K562 (cell line): ENCODE measurements around the gene GFOD2. TPM values are rescaled to one million over a fixed set of nuclear protein-coding genes. Genes with fewer than 3 reads are reported as not detected.

ENCODE experiments used
- ATAC-seq: fragments of 200-7000 bp; cut with Tn5 transposase; 3 replicates; pipeline ENCODE4 v1.9.1; 2020; ENCODE audit warnings: moderate library complexity
- BruUV-seq: library from RNA; stranded (reverse); fragments of 400-500 nt; replicated peaks from 2 replicates; lab custom pipeline; 2021; lab: Mats Ljungman, UMichigan
- CTCF ChIA-PET: fragments of 300-600 bp; formaldehyde crosslinking; extraction: SDS; loops from one replicate; lab custom pipeline; 2021; ENCODE audit warnings: low intra/inter-chr PET ratio; lab: Yijun Ruan, JAX
- POLR2A ChIA-PET: fragments of 300-600, 350-650 bp; sonication (Branson Sonifier 250); formaldehyde crosslinking; extraction: SDS; loops from one replicate; lab custom pipeline; 2021; ENCODE audit warnings: antibody characterized with exemption, inconsistent platforms; lab: Yijun Ruan, JAX
- DNase-seq, 4 experiments: peaks; one replicate each; pipeline versions ENCODE4 v3.0.0 to v3.0.0-alpha.2; 2011 to 2018; ENCODE audit warnings: low spot score in 3 of 4, mixed read lengths in 3 of 4; ENCODE audit errors: extremely low read depth in 1 of 4
- FAIRE-seq: peaks from 2 replicates; lab custom pipeline; 2011; peaks lifted over from hg19 to GRCh38; lab: Jason Lieb, UNC
- H2AFZ ChIP-seq: 2 replicates; pipeline ENCODE4 v1.6.0; 2011; ENCODE audit warnings: low read depth, low read length, control low read depth, inconsistent platforms
- H3K27ac ChIP-seq: fragments of 200-600 bp; 3 replicates; pipeline ENCODE4 v1.8.0; 2011; ENCODE audit warnings: low read depth, mild to moderate bottlenecking, control low read depth, inconsistent platforms, low read length, moderate library complexity, mixed read lengths; ENCODE audit errors: extremely low read depth
- H3K27me3 ChIP-seq, 2 experiments: fragments of 300-600 bp in 1 of 2; 2 replicates in 1 of 2; 3 replicates in 1 of 2; pipeline versions ENCODE4 v1.6.0 to v1.8.0; 2011; ENCODE audit warnings: inconsistent platforms in 2 of 2, low read length in 2 of 2, mild to moderate bottlenecking in 1 of 2, mixed read lengths in 1 of 2, moderate library complexity in 1 of 2; ENCODE audit not compliant: control insufficient read depth in 2 of 2, insufficient read depth in 2 of 2
- H3K36me3 ChIP-seq: fragments of 300-600 bp; 3 replicates; pipeline ENCODE4 v1.8.0; 2011; ENCODE audit warnings: mild to moderate bottlenecking, low read length, inconsistent platforms; ENCODE audit not compliant: control insufficient read depth, insufficient read depth
- H3K4me1 ChIP-seq, 2 experiments: fragments of 200-600 bp in 1 of 2; replicated peaks in 1 of 2; 2 replicates in 1 of 2; 3 replicates in 1 of 2; pipeline versions ENCODE4 v1.5.1 to v1.8.0; 2011; ENCODE audit warnings: inconsistent platforms in 2 of 2, low read length in 2 of 2, mild to moderate bottlenecking in 1 of 2, mixed read lengths in 1 of 2, moderate library complexity in 1 of 2; ENCODE audit not compliant: control insufficient read depth in 2 of 2, insufficient read depth in 2 of 2
- H3K4me2 ChIP-seq: 2 replicates; pipeline ENCODE4 v1.6.1; 2011; ENCODE audit warnings: low read length, control low read depth, inconsistent platforms, mixed read lengths; ENCODE audit not compliant: insufficient read depth
- H3K4me3 ChIP-seq: fragments of 200-600 bp; sonication (generic), shearing (Covaris generic); 2 replicates; pipeline ENCODE4 v1.5.1; 2016; ENCODE audit warnings: control low read depth, inconsistent platforms
- H3K79me2 ChIP-seq: fragments of 200-600 bp; 3 replicates; pipeline ENCODE4 v1.8.0; 2011; ENCODE audit warnings: low read length, inconsistent platforms; ENCODE audit not compliant: control insufficient read depth, insufficient read depth
- H3K9ac ChIP-seq, 2 experiments: 2 replicates each; pipeline versions ENCODE4 v1.6.0 to v1.6.1; 2011; ENCODE audit warnings: low read depth in 2 of 2, low read length in 2 of 2, control low read depth in 1 of 2, inconsistent platforms in 1 of 2, mild to moderate bottlenecking in 1 of 2, mixed read lengths in 1 of 2; ENCODE audit not compliant: insufficient read depth in 1 of 2
- H3K9me1 ChIP-seq: one replicate; pipeline ENCODE4 v1.6.0; 2011; ENCODE audit warnings: inconsistent platforms, mild to moderate bottlenecking, low read length, moderate library complexity; ENCODE audit not compliant: control insufficient read depth, insufficient read depth
- H3K9me3 ChIP-seq: replicated peaks from 2 replicates; pipeline ENCODE4 v1.5.1; 2011; ENCODE audit warnings: low read depth, low read length, inconsistent platforms; ENCODE audit not compliant: control insufficient read depth, insufficient read depth
- H4K20me1 ChIP-seq: replicated peaks from 2 replicates; pipeline ENCODE4 v1.6.1; 2011; ENCODE audit warnings: low read length, inconsistent platforms, mixed read lengths; ENCODE audit not compliant: control insufficient read depth, insufficient read depth
- HNRNPLL ChIP-seq: fragments of 200-400 bp; formaldehyde crosslinking; IDR thresholded peaks from 2 replicates; pipeline ENCODE4 v1.6.1; 2017; ENCODE audit warnings: low read length, low read depth, mild to moderate bottlenecking; ENCODE audit not compliant: poor library complexity, severe bottlenecking
- POLR3G ChIP-seq: IDR thresholded peaks from 2 replicates; pipeline ENCODE4 v1.6.1; 2011; ENCODE audit not compliant: insufficient read length, insufficient replicate concordance; ENCODE audit errors: extremely low read depth
- RBFOX2 ChIP-seq: fragments of 200-400 bp; formaldehyde crosslinking; IDR thresholded peaks from 2 replicates; pipeline ENCODE4 v1.6.1; 2017; ENCODE audit warnings: low read depth, mild to moderate bottlenecking, low read length, moderate library complexity
- SETDB1 ChIP-seq: IDR thresholded peaks from one replicate; pipeline ENCODE4 v1.6.1; 2012; ENCODE audit warnings: low read length, control low read depth, inconsistent platforms
- SIRT6 ChIP-seq: IDR thresholded peaks from one replicate; pipeline ENCODE4 v1.6.1; 2012; ENCODE audit warnings: low read depth, mild to moderate bottlenecking, control low read depth, inconsistent platforms, low read length, moderate library complexity
- SPI1 ChIP-seq: IDR thresholded peaks from 2 replicates; pipeline ENCODE4 v1.6.1; 2011; ENCODE audit warnings: low read depth, low read length, control low read depth, borderline replicate concordance
- ZFPM2 ChIP-seq: fragments of 250-450 bp; sonication (Bioruptor Pico); IDR thresholded peaks from 2 replicates; pipeline ENCODE4 v1.5.1; 2022; ENCODE audit warnings: mild to moderate bottlenecking
- WGBS: fragments of 100-300 bp; shearing (Covaris generic); methylation state at CpG from one replicate; pipeline ENCODE4 v1.1.6; 2016; ENCODE audit warnings: low coverage, mixed read lengths; ENCODE audit not compliant: insufficient coverage; ENCODE audit errors: missing lambda C conversion rate; 5-methylcytosine and 5-hydroxymethylcytosine counted together
- in situ Hi-C: fragments of 300-500 bp; cut with MboI; formaldehyde crosslinking; loops from 4 replicates; pipeline ENCODE4 v1.15.0; 2018; ENCODE audit warnings: inconsistent platforms, mixed read lengths
- intact Hi-C: fragments of 100-400 bp; cut with micrococcal nuclease; formaldehyde crosslinking; loops from 2 replicates; pipeline ENCODE4 v1.14.2; 2022
- polyA plus RNA-seq, 8 experiments: library from polyadenylated mRNA; depleted of rRNA in 4 of 8; stranded (reverse) in 5 of 8; unstranded in 3 of 8; fragments of >200 nt; fragmentation: Nextera tagmentation in 2 of 8; fragmentation: Illumina TruSeq in 1 of 8; extraction: Ambion mirVana in 2 of 8; extraction: Trizol in 1 of 8; gene quantifications; 2 replicates each; pipeline versions ENCODE4 v1.2.1 to v1.2.3, GENCODE V29; 2011 to 2014; ENCODE audit warnings: inconsistent platforms in 1 of 8, missing spikeins in 1 of 8
- total RNA-seq, 7 experiments: library from RNA; depleted of rRNA in 6 of 7; stranded (reverse); fragments of >200 nt in 6 of 7; fragmentation: Illumina TruSeq in 2 of 7; extraction: Trizol in 2 of 7; gene quantifications; 2 replicates each; pipeline versions ENCODE4 v1.2.1 to v1.2.3, GENCODE V29; 2011 to 2021; ENCODE audit warnings: low replicate concordance in 1 of 7
- TF ChIP-seq, protein P1 (sequence below): sonication (generic); formaldehyde crosslinking; IDR thresholded peaks from 2 replicates; pipeline ENCODE4 v1.8.1; 2023; ENCODE audit warnings: missing genetic modification reagents, mild to moderate bottlenecking, borderline replicate concordance
- TF ChIP-seq, protein P2 (sequence below): fragments of 250-450 bp; sonication (Bioruptor Pico); IDR thresholded peaks from 2 replicates; pipeline ENCODE4 v1.5.0; 2021
- TF ChIP-seq, protein P3 (sequence below): sonication (generic); formaldehyde crosslinking; IDR thresholded peaks from 2 replicates; pipeline ENCODE4 v1.8.0; 2022; ENCODE audit warnings: missing genetic modification reagents, mild to moderate bottlenecking, moderate library complexity, borderline replicate concordance

GFOD2 gene
- total and polyA plus RNA-seq, 9 of the 15 experiments (the other 6 are each of a cell fraction or from before 2014, with no cell fraction given): 1.9 to 15.8 (median 11.1) TPM

DNA sequence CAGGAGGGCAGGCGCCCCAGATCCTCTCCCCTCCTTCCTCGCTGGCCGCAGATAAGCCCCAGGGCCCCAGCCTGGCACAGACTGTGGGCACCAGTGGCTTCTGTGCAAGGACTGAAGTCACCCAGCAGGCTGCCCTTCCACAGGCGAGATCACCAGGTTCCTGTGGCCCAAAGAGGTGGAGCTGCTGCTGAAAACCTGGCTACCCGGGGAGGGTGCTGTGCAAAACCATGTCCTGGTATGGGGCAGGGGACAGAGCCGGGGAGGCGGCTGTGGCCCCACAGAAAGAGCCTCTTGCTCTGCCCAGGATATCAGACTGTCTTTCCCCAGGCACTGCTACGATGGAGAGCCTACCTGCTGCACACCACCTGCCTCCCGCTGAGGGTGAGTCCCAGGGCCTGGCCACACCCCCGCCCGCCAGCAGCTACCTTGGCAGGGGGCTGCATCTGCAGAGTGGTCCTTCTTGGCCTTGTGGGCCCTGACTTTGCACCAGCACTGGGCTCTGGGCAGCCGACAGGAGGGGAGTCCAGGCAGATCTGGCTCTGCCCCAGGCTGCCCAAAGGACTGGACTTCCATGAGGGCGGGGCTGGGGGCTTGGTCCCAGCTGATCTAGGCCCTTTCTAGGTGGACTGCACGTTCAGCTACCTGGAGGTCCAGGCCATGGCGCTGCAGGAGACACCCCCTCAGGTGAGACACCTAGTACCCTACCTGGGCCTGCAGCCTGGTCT, 73.6 kb downstream of the GFOD2 start:
- Histone ChIP-seq H3K9me1 (no peaks in the 10 kb centered on the region), H3K27ac (no peak overlapping the region), H3K36me3 (no peaks in the 10 kb centered on the region), H3K4me2 (peak overlapping the region; percentile 60), H4K20me1 (no peaks in the 10 kb centered on the region; the same call in 1 of the 2 replicates), H3K27me3 (peaks cover 8 to 39% of the 10 kb centered on the region in 2 experiments; a peak in 4 of 5 replicates), H3K9me3 (no peaks in the 10 kb centered on the region), H3K4me1 (peaks cover 0 to 55% of the 10 kb centered on the region in 2 experiments; a peak in 3 of 5 replicates), H3K79me2 (no peaks in the 10 kb centered on the region), H3K9ac (no peak overlapping the region; a peak in 2 of 4 replicates), H3K4me3 (no peak overlapping the region), H2AFZ (peak overlapping the region; percentile 73; the same call in 1 of the 2 replicates)
- no peak for DNase-seq
- FAIRE-seq: no peak
- ChIA-PET POLR2A (no interaction called here), CTCF (interaction anchor here (1.0 to 2.9 kb wide), 4 partner anchors 83 to 151 kb away, joined by 3 to 50 read pairs (median 18); partner anchors contain the start of gene CTCF)
- WGBS: 55% methylated on average over 11 of the region's 15 CpGs
- in situ Hi-C loops: no loop called here
- intact Hi-C loops: no loop called here
- no peak for ATAC-seq
- BruUV-seq: no TSS peak
- no peak for TF ChIP-seq SPI1
- TF ChIP-seq, protein P1, sequence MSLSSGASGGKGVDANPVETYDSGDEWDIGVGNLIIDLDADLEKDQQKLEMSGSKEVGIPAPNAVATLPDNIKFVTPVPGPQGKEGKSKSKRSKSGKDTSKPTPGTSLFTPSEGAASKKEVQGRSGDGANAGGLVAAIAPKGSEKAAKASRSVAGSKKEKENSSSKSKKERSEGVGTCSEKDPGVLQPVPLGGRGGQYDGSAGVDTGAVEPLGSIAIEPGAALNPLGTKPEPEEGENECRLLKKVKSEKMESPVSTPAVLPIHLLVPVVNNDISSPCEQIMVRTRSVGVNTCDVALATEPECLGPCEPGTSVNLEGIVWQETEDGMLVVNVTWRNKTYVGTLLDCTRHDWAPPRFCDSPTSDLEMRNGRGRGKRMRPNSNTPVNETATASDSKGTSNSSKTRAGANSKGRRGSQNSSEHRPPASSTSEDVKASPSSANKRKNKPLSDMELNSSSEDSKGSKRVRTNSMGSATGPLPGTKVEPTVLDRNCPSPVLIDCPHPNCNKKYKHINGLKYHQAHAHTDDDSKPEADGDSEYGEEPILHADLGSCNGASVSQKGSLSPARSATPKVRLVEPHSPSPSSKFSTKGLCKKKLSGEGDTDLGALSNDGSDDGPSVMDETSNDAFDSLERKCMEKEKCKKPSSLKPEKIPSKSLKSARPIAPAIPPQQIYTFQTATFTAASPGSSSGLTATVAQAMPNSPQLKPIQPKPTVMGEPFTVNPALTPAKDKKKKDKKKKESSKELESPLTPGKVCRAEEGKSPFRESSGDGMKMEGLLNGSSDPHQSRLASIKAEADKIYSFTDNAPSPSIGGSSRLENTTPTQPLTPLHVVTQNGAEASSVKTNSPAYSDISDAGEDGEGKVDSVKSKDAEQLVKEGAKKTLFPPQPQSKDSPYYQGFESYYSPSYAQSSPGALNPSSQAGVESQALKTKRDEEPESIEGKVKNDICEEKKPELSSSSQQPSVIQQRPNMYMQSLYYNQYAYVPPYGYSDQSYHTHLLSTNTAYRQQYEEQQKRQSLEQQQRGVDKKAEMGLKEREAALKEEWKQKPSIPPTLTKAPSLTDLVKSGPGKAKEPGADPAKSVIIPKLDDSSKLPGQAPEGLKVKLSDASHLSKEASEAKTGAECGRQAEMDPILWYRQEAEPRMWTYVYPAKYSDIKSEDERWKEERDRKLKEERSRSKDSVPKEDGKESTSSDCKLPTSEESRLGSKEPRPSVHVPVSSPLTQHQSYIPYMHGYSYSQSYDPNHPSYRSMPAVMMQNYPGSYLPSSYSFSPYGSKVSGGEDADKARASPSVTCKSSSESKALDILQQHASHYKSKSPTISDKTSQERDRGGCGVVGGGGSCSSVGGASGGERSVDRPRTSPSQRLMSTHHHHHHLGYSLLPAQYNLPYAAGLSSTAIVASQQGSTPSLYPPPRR (CRISPR knock-in tag): no peak
- no peak for TF ChIP-seq ZFPM2 (CRISPR knock-in tag)
- TF ChIP-seq, protein P2, sequence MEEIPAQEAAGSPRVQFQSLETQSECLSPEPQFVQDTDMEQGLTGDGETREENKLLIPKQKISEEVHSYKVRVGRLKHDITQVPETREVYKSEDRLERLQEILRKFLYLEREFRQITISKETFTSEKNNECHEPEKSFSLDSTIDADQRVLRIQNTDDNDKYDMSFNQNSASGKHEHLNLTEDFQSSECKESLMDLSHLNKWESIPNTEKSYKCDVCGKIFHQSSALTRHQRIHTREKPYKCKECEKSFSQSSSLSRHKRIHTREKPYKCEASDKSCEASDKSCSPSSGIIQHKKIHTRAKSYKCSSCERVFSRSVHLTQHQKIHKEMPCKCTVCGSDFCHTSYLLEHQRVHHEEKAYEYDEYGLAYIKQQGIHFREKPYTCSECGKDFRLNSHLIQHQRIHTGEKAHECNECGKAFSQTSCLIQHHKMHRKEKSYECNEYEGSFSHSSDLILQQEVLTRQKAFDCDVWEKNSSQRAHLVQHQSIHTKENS (CRISPR knock-in tag): no peak
- no peak for TF ChIP-seq SETDB1
- TF ChIP-seq RBFOX2: peak; percentile 7; the same call in 1 of the 2 replicates
- TF ChIP-seq HNRNPLL: no peak
- TF ChIP-seq, protein P3, sequence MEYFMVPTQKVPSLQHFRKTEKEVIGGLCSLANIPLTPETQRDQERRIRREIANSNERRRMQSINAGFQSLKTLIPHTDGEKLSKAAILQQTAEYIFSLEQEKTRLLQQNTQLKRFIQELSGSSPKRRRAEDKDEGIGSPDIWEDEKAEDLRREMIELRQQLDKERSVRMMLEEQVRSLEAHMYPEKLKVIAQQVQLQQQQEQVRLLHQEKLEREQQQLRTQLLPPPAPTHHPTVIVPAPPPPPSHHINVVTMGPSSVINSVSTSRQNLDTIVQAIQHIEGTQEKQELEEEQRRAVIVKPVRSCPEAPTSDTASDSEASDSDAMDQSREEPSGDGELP (CRISPR knock-in tag): 0 out of 2 replicates have a peak, but pooled peaks have one; percentile 39
- no peak for TF ChIP-seq POLR3G
- no peak for TF ChIP-seq SIRT6
